ENCODE results near the gene USHBP1. TPM values are rescaled to one million over a fixed set of nuclear protein-coding genes. Genes with fewer than 3 reads are reported as not detected.

The USHBP1 gene
- total and polyA plus RNA-seq, 2 of the 13 experiments (the other 11 are each of a cell fraction or from before 2014, with no cell fraction given): 0.15 to 1.5 TPM

DNA sequence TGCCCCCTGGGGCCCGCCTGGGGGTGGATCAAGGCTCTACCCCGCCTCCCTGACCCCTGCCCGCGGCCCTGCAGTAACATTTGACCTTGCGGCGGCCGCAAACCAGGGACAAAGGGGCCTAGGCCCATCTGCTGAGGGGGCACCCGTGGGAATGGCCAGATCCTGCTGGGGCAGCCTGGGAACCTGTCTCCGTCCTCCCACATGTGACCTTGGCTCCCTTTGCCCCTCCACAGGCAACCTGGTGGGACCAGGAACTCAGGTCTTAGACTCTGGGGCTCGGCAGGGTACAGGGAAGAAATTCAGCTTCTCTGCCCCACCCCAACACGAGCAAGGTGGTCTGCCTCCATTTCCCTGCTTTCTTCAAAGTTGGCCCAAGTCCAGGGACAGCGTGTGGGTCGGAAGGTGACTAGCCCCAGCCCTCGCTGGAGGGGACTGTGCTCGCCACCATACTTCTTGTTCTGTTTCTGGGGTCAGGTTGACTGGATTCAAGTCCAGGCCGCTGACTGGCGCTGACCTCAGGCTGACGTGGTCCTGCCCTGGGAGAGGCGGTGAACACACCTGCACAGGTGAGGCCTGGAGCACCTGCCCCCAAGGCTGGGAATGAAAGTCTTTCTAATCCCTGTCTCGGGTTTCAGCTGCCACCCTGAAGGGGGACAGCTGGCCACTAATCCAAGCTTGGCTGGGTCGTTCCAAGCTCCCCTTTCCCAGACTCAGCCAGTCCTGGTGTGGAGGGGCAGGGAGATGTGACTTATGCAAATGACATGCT lies 16.4 kb downstream of the USHBP1 start (continued):
- TF ChIP-seq, protein P1, sequence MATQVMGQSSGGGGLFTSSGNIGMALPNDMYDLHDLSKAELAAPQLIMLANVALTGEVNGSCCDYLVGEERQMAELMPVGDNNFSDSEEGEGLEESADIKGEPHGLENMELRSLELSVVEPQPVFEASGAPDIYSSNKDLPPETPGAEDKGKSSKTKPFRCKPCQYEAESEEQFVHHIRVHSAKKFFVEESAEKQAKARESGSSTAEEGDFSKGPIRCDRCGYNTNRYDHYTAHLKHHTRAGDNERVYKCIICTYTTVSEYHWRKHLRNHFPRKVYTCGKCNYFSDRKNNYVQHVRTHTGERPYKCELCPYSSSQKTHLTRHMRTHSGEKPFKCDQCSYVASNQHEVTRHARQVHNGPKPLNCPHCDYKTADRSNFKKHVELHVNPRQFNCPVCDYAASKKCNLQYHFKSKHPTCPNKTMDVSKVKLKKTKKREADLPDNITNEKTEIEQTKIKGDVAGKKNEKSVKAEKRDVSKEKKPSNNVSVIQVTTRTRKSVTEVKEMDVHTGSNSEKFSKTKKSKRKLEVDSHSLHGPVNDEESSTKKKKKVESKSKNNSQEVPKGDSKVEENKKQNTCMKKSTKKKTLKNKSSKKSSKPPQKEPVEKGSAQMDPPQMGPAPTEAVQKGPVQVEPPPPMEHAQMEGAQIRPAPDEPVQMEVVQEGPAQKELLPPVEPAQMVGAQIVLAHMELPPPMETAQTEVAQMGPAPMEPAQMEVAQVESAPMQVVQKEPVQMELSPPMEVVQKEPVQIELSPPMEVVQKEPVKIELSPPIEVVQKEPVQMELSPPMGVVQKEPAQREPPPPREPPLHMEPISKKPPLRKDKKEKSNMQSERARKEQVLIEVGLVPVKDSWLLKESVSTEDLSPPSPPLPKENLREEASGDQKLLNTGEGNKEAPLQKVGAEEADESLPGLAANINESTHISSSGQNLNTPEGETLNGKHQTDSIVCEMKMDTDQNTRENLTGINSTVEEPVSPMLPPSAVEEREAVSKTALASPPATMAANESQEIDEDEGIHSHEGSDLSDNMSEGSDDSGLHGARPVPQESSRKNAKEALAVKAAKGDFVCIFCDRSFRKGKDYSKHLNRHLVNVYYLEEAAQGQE (IDR thresholded peaks at IDR 0.05; ENCODE audit: borderline replicate concordance in 1 of 2, low read depth in 1 of 2, low read length in 2 of 2): peak in 1 of 2 experiments; percentile 68; a peak in 2 of 4 replicates
- TF ChIP-seq AKAP8 (CRISPR knock-in tag; IDR thresholded peaks at IDR 0.05) (peak; percentile 85), KMT2B (CRISPR knock-in tag; IDR thresholded peaks at IDR 0.05) (peak; percentile 35; the same call in 1 of the 2 replicates), ZNF615 (CRISPR knock-in tag; IDR thresholded peaks at IDR 0.05; ENCODE audit: borderline replicate concordance) (0 out of 2 replicates have a peak, but pooled peaks have one; percentile 68), ZNF337 (CRISPR knock-in tag; IDR thresholded peaks at IDR 0.05; ENCODE audit: borderline replicate concordance, low read depth) (no peak), ZMYM2 (CRISPR knock-in tag; IDR thresholded peaks at IDR 0.05) (peak; percentile 68; the same call in 1 of the 2 replicates), MBD4 (IDR thresholded peaks at IDR 0.05; ENCODE audit: borderline replicate concordance, low read length) (no peak), ZNF329 (CRISPR knock-in tag; IDR thresholded peaks at IDR 0.05; ENCODE audit: low read depth) (0 out of 2 replicates have a peak, but pooled peaks have one; percentile 47), ZNF891 (CRISPR knock-in tag; IDR thresholded peaks at IDR 0.05) (peak; percentile 53), KDM5B (CRISPR knock-in tag; IDR thresholded peaks at IDR 0.05; ENCODE audit: borderline replicate concordance) (peak; percentile 61; the same call in 1 of the 2 replicates), FOXC1 (CRISPR knock-in tag; IDR thresholded peaks at IDR 0.05; ENCODE audit: borderline replicate concordance) (peak; percentile 69), ZFP90 (CRISPR knock-in tag; IDR thresholded peaks at IDR 0.05; ENCODE audit: borderline replicate concordance) (no peak), MEF2D (CRISPR knock-in tag; IDR thresholded peaks at IDR 0.05) (peak; percentile 67; the same call in 1 of the 2 replicates), SP4 (CRISPR knock-in tag; IDR thresholded peaks at IDR 0.05) (peak; percentile 80), RARG (CRISPR knock-in tag; IDR thresholded peaks at IDR 0.05; ENCODE audit: low read depth) (no peak), CHD2 (IDR thresholded peaks at IDR 0.05; ENCODE audit: low read depth, low read length) (peak; percentile 18; the same call in 1 of the 2 replicates), MED1 (CRISPR knock-in tag; IDR thresholded peaks at IDR 0.05) (peak; percentile 85), HDAC1 (CRISPR knock-in tag; IDR thresholded peaks at IDR 0.05) (peak; percentile 97), TOPORS (CRISPR knock-in tag; IDR thresholded peaks at IDR 0.05) (peak; percentile 78; the same call in 1 of the 2 replicates), STAT5B (CRISPR knock-in tag; IDR thresholded peaks at IDR 0.05) (no peak), ZNF136 (CRISPR knock-in tag; IDR thresholded peaks at IDR 0.05; ENCODE audit: low read depth) (no peak), DR1 (CRISPR knock-in tag; IDR thresholded peaks at IDR 0.05) (no peak)
- TF ChIP-seq, protein P2, sequence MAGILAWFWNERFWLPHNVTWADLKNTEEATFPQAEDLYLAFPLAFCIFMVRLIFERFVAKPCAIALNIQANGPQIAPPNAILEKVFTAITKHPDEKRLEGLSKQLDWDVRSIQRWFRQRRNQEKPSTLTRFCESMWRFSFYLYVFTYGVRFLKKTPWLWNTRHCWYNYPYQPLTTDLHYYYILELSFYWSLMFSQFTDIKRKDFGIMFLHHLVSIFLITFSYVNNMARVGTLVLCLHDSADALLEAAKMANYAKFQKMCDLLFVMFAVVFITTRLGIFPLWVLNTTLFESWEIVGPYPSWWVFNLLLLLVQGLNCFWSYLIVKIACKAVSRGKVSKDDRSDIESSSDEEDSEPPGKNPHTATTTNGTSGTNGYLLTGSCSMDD (CRISPR knock-in tag; IDR thresholded peaks at IDR 0.05): no peak
- TF ChIP-seq, protein P3, sequence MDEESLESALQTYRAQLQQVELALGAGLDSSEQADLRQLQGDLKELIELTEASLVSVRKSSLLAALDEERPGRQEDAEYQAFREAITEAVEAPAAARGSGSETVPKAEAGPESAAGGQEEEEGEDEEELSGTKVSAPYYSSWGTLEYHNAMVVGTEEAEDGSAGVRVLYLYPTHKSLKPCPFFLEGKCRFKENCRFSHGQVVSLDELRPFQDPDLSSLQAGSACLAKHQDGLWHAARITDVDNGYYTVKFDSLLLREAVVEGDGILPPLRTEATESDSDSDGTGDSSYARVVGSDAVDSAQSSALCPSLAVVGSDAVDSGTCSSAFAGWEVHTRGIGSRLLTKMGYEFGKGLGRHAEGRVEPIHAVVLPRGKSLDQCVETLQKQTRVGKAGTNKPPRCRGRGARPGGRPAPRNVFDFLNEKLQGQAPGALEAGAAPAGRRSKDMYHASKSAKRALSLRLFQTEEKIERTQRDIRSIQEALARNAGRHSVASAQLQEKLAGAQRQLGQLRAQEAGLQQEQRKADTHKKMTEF (CRISPR knock-in tag; IDR thresholded peaks at IDR 0.05): peak; percentile 95; the same call in 1 of the 2 replicates

All from HepG2 (cell line).